A673 (cell line): ENCODE measurements around the gene SLC22A4.

Source experiments
- CTCF ChIP-seq: fragments of 300-800, 200-600 bp; sonication (generic); conservative IDR thresholded peaks from 2 replicates; pipeline ENCODE4 v1.5.1; 2017; ENCODE audit warnings: low read depth, mild to moderate bottlenecking, antibody characterized with exemption, low read length, moderate library complexity, mixed read lengths
- EZH2 ChIP-seq: fragments of 200-600 bp; sonication (generic); IDR thresholded peaks from 2 replicates; pipeline ENCODE4 v1.6.1; 2017; ENCODE audit warnings: borderline replicate concordance, low read depth, mild to moderate bottlenecking, mixed read lengths, antibody characterized with exemption, low read length; ENCODE audit not compliant: poor library complexity, severe bottlenecking

DNA sequence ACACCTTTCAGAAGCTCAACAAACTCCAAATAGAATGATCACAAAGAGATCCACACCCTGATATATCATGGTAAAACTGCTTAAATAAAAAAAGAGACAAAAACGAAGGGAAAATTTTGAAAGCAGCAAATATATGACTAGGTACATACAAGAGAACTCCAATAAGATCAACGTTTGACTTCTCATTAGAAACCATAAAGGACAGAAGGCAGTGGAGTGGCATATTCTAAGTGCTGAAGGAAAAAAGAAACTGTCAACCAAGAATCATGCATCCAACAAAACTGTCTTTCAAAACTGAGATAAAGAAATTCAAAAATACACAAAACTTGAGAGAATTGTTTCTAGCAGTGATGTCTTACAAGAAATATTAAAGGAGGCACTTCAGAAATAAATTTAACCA is 11.2 kb downstream of the SLC22A4 start:
- TF ChIP-seq CTCF (no peak), EZH2 (no peak)
